Measurements from ENCODE around the gene ZNF593OS. TPM values are rescaled to one million over a fixed set of nuclear protein-coding genes. Genes with fewer than 3 reads are reported as not detected.

The ZNF593OS gene
- total and polyA plus RNA-seq, 2 experiments from 2014 or later = 0.10 to 0.45 TPM

- H3K4me1 ChIP-seq (ENCODE audit: insufficient read depth) = peaks cover 3% of the 10 kb centered on the region
- H3K4me3 ChIP-seq = no peak overlapping the region
- no peaks in the 10 kb centered on the region for H3K79me2 ChIP-seq
- DNase-seq (ENCODE audit: low spot score) = no peak
- H2AFZ ChIP-seq = no peak overlapping the region
- no peak overlapping the region for H3K27ac ChIP-seq
- H3K9me3 ChIP-seq (ENCODE audit: low read depth) = no peaks in the 10 kb centered on the region
- 76% methylated on average over 1 of the region's 1 CpG for WGBS (ENCODE audit: low lambda C conversion rate, missing lambda C conversion rate)
- no peaks in the 10 kb centered on the region for H3K9me2 ChIP-seq (replicated peaks; ENCODE audit: insufficient read depth)
- no peak for TF ChIP-seq CTCF (IDR thresholded peaks at IDR 0.05; ENCODE audit: poor library complexity)
- TF ChIP-seq EZH2phosphoT487 (IDR thresholded peaks at IDR 0.05; ENCODE audit: low read depth, severe bottlenecking, unreplicated experiment) = no peak
- no peak for TF ChIP-seq EZH2 (IDR thresholded peaks at IDR 0.05; ENCODE audit: borderline replicate concordance)
- H3K36me3 ChIP-seq (replicated peaks; ENCODE audit: insufficient read depth, low read depth) = no peaks in the 10 kb centered on the region
- no peak overlapping the region for H3K4me2 ChIP-seq
- H4K20me1 ChIP-seq (ENCODE audit: insufficient read depth, poor library complexity, severe bottlenecking) = no peaks in the 10 kb centered on the region
- H3K27me3 ChIP-seq = no peaks in the 10 kb centered on the region
Measured at GRCh38 chr1:26130695-26131094, 40.9 kb downstream of the ZNF593OS start.

GRCh38 chr1:26129778-26130177 is 41.9 kb downstream of the ZNF593OS start:
- Histone ChIP-seq H2AFZ (no peak overlapping the region), H3K4me2 (no peak overlapping the region)
- WGBS (ENCODE audit: low lambda C conversion rate, missing lambda C conversion rate) = 96% methylated on average over 4 of the region's 4 CpGs

GRCh38 chr1:26127235-26128163 is 44.1 kb downstream of the ZNF593OS start:
- Histone ChIP-seq H3K4me3 (no peak overlapping the region), H3K36me3 (replicated peaks; ENCODE audit: insufficient read depth, low read depth) (no peaks in the 10 kb centered on the region), H3K79me2 (peaks cover 13% of the 10 kb centered on the region), H3K27ac (peak overlapping the region; percentile 64), H2AFZ (no peak overlapping the region), H3K4me1 (ENCODE audit: insufficient read depth) (peaks cover 3% of the 10 kb centered on the region), H3K9me2 (replicated peaks; ENCODE audit: insufficient read depth) (no peaks in the 10 kb centered on the region), H3K4me2 (no peak overlapping the region), H4K20me1 (ENCODE audit: insufficient read depth, poor library complexity, severe bottlenecking) (no peaks in the 10 kb centered on the region), H3K9me3 (ENCODE audit: low read depth) (no peaks in the 10 kb centered on the region), H3K27me3 (no peaks in the 10 kb centered on the region)
- DNase-seq (ENCODE audit: low spot score) = no peak
- TF ChIP-seq CTCF (IDR thresholded peaks at IDR 0.05; ENCODE audit: poor library complexity) (no peak), EZH2phosphoT487 (IDR thresholded peaks at IDR 0.05; ENCODE audit: low read depth, severe bottlenecking, unreplicated experiment) (no peak), EZH2 (IDR thresholded peaks at IDR 0.05; ENCODE audit: borderline replicate concordance) (no peak)
- WGBS (ENCODE audit: low lambda C conversion rate, missing lambda C conversion rate) = 51% methylated on average over 13 of the region's 13 CpGs

More at GRCh38 chr1:26129778-26130177, 41.9 kb downstream of the ZNF593OS start:
- Histone ChIP-seq H3K27ac (no peak overlapping the region), H3K9me3 (ENCODE audit: low read depth) (no peaks in the 10 kb centered on the region), H3K36me3 (replicated peaks; ENCODE audit: insufficient read depth, low read depth) (no peaks in the 10 kb centered on the region), H3K4me1 (ENCODE audit: insufficient read depth) (peaks cover 3% of the 10 kb centered on the region), H3K27me3 (no peaks in the 10 kb centered on the region), H4K20me1 (ENCODE audit: insufficient read depth, poor library complexity, severe bottlenecking) (no peaks in the 10 kb centered on the region), H3K4me3 (no peak overlapping the region), H3K9me2 (replicated peaks; ENCODE audit: insufficient read depth) (no peaks in the 10 kb centered on the region), H3K79me2 (peaks cover 2% of the 10 kb centered on the region)
- TF ChIP-seq EZH2 (IDR thresholded peaks at IDR 0.05; ENCODE audit: borderline replicate concordance) = no peak
- TF ChIP-seq EZH2phosphoT487 (IDR thresholded peaks at IDR 0.05; ENCODE audit: low read depth, severe bottlenecking, unreplicated experiment) = no peak
- TF ChIP-seq CTCF (IDR thresholded peaks at IDR 0.05; ENCODE audit: poor library complexity) = no peak
- DNase-seq (ENCODE audit: low spot score) = no peak
